ENCODE results near the gene C16orf78.

GRCh38 chr16:49336581-49336980 lies 37.0 kb upstream of the C16orf78 start:
- TF ChIP-seq CTCF (IDR thresholded peaks at IDR 0.05) (no peak), POLR2AphosphoS5 (IDR thresholded peaks at IDR 0.05) (no peak), POLR2A (IDR thresholded peaks at IDR 0.05) (no peak)
